ENCODE results near the gene ARPC4.

The ARPC4 gene

GRCh38 chr3:9784965-9785364 is 7.9 kb upstream of the ARPC4 start:
- peaks cover 80% of the 10 kb centered on the region for H3K36me3 Mint-ChIP-seq (ENCODE audit: low read depth)
- TF ChIP-seq, protein P1, sequence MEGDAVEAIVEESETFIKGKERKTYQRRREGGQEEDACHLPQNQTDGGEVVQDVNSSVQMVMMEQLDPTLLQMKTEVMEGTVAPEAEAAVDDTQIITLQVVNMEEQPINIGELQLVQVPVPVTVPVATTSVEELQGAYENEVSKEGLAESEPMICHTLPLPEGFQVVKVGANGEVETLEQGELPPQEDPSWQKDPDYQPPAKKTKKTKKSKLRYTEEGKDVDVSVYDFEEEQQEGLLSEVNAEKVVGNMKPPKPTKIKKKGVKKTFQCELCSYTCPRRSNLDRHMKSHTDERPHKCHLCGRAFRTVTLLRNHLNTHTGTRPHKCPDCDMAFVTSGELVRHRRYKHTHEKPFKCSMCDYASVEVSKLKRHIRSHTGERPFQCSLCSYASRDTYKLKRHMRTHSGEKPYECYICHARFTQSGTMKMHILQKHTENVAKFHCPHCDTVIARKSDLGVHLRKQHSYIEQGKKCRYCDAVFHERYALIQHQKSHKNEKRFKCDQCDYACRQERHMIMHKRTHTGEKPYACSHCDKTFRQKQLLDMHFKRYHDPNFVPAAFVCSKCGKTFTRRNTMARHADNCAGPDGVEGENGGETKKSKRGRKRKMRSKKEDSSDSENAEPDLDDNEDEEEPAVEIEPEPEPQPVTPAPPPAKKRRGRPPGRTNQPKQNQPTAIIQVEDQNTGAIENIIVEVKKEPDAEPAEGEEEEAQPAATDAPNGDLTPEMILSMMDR (IDR thresholded peaks at IDR 0.05): no peak
- H3K27me3 Mint-ChIP-seq (ENCODE audit: low read depth, poor library complexity): no peaks in the 10 kb centered on the region
- no peak overlapping the region for H3K27ac Mint-ChIP-seq
- H3K9me3 Mint-ChIP-seq: no peaks in the 10 kb centered on the region
- no peak overlapping the region for H3K4me3 Mint-ChIP-seq
- DNase-seq: no peak
- H3K4me1 Mint-ChIP-seq: peaks cover 5% of the 10 kb centered on the region

DNA sequence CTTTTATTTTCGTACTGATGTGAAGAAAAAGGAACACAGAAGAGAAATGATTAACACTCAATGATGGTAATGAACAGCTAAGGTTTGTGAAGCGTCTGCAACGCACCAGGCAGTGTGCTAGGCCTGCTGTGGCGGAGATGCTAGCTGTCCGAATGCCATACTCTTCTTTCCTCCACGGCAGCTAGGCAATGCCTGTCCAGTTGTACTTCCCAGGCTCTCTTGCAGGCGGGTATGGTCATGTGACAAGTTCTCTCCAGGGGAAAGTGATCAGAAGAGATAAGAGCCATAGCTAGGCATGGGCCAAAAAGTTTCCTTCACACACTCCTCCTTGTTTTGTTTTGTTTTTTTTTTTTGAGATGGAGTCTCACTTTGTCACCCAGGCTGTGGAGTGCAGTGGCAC is 7.3 kb upstream of the ARPC4 start:
- no peak for DNase-seq
- TF ChIP-seq, protein P1 (IDR thresholded peaks at IDR 0.05): no peak
- no peak overlapping the region for H3K27ac Mint-ChIP-seq
- no peaks in the 10 kb centered on the region for H3K9me3 Mint-ChIP-seq
- H3K4me3 Mint-ChIP-seq: no peak overlapping the region
- H3K36me3 Mint-ChIP-seq (ENCODE audit: low read depth): peaks cover 81% of the 10 kb centered on the region
- no peaks in the 10 kb centered on the region for H3K27me3 Mint-ChIP-seq (ENCODE audit: low read depth, poor library complexity)
- peaks cover 5% of the 10 kb centered on the region for H3K4me1 Mint-ChIP-seq

DNA sequence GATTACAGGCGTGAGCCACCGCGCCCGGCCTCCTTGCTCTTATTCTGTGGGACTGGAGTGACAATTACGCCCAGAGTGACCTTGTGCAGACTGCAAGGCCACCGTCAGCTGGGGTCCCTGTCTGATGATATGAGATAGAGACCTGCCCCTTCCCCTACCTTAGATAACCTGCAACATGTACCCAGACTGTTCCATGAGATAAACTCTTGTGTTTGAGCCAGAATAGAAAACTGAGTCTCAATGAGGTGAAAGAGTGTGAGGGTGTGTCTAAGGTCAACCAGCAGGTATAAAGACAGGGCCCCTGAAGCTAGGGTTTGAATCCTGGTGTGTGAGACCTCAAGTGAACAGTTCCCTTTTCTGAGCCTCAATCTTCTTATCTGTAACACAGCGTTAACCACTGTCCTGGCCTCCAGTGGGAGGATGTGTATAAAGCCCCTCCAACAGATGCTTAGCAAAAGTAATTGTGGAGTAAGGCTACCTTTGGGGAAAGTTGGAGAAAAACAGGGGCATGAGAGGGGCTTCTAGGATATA is 6.6 kb upstream of the ARPC4 start:
- Mint-ChIP-seq H3K4me3 (no peak overlapping the region), H3K4me1 (peaks cover 5% of the 10 kb centered on the region), H3K27me3 (ENCODE audit: low read depth, poor library complexity) (no peaks in the 10 kb centered on the region), H3K9me3 (no peaks in the 10 kb centered on the region), H3K27ac (no peak overlapping the region), H3K36me3 (ENCODE audit: low read depth) (peaks cover 77% of the 10 kb centered on the region)
- no peak for DNase-seq
- TF ChIP-seq, protein P1 (IDR thresholded peaks at IDR 0.05): no peak

- Mint-ChIP-seq H3K27me3 (ENCODE audit: low read depth, poor library complexity) (no peaks in the 10 kb centered on the region), H3K27ac (no peak overlapping the region), H3K36me3 (ENCODE audit: low read depth) (peaks cover 73% of the 10 kb centered on the region), H3K4me3 (no peak overlapping the region), H3K9me3 (no peaks in the 10 kb centered on the region), H3K4me1 (peaks cover 10% of the 10 kb centered on the region)
- TF ChIP-seq, protein P1 (IDR thresholded peaks at IDR 0.05): peak; percentile 27
- no peak for DNase-seq
Measured at GRCh38 chr3:9786825-9787669, 5.8 kb upstream of the ARPC4 start.

GRCh38 chr3:9787714-9788113 is 5.2 kb upstream of the ARPC4 start:
- H3K27me3 Mint-ChIP-seq (ENCODE audit: low read depth, poor library complexity): no peaks in the 10 kb centered on the region
- H3K4me3 Mint-ChIP-seq: no peak overlapping the region
- H3K27ac Mint-ChIP-seq: peak overlapping the region; percentile 58
- H3K4me1 Mint-ChIP-seq: peaks cover 7% of the 10 kb centered on the region
- H3K9me3 Mint-ChIP-seq: no peaks in the 10 kb centered on the region
- DNase-seq: no peak
- peaks cover 66% of the 10 kb centered on the region for H3K36me3 Mint-ChIP-seq (ENCODE audit: low read depth)
- TF ChIP-seq, protein P1 (IDR thresholded peaks at IDR 0.05): no peak

GRCh38 chr3:9791127-9791526 is 1.8 kb upstream of the ARPC4 start:
- H3K27me3 Mint-ChIP-seq (ENCODE audit: low read depth, poor library complexity): no peaks in the 10 kb centered on the region
- H3K9me3 Mint-ChIP-seq: no peaks in the 10 kb centered on the region
- H3K27ac Mint-ChIP-seq: no peak overlapping the region
- DNase-seq: no peak
- H3K36me3 Mint-ChIP-seq (ENCODE audit: low read depth): peaks cover 51% of the 10 kb centered on the region
- H3K4me1 Mint-ChIP-seq: peaks cover 26% of the 10 kb centered on the region
- H3K4me3 Mint-ChIP-seq: peak overlapping the region; percentile 98
- TF ChIP-seq, protein P1 (IDR thresholded peaks at IDR 0.05): no peak

All from nephron progenitor cell (in vitro differentiated cells).